ENCODE results near the gene GNPAT. TPM values are rescaled to one million over a fixed set of nuclear protein-coding genes. Genes with fewer than 3 reads are reported as not detected.

The GNPAT gene
- total RNA-seq, 1 experiment from 2014 or later, result 42.8 TPM

DNA sequence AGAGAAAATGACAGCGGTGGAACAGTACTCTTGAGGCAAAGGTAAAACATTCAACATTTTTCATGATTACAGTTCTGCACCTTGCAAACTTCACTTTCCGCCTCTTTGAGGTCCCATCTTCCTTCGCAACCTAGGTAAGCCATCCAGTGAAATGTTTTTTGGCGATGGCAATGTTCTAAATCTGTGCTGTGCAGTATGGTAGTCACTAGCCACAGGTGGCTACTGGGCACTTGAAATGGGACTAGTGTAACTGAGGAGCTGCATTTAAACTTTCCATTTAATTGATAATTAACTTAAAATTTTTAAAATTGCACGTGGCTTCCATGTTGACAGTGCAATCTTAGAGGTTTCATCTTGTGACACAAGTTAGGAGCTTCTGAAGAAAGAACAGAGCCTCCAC, 83.6 kb downstream of the GNPAT start:
- ChIA-PET POLR2A (interaction anchor here (2.1 kb wide), 1 partner anchor 13 kb away, joined by 5 read pairs; the partner anchor contains the start of genes EXOC8 and SPRTN), RAD21 (ENCODE audit: low non-redundant PET in 1 of 2, low total read pairs in 2 of 2, uncharacterized antibody in 2 of 2, unreplicated experiment in 2 of 2) (no interaction called here), CTCF (interaction anchor here (1.1 kb wide), 1 partner anchor 13 kb away, joined by 3 read pairs; the partner anchor contains the start of genes EXOC8 and SPRTN)
- no peaks in the 10 kb centered on the region for H4K20me1 ChIP-seq (ENCODE audit: insufficient read depth)
- no peaks in the 10 kb centered on the region for H3K79me2 ChIP-seq (ENCODE audit: insufficient read depth, low read length)
- no peak overlapping the region for H3K9ac ChIP-seq (ENCODE audit: low read length)
- ATAC-seq, result no peak
- H3K9me2 ChIP-seq (ENCODE audit: insufficient read depth), result no peaks in the 10 kb centered on the region
- BruUV-seq (replicated peaks), result no TSS peak
- no peaks in the 10 kb centered on the region for H3K27me3 ChIP-seq (ENCODE audit: insufficient read depth, low read length)
- intact Hi-C loops (cut with micrococcal nuclease), result no loop called here
- no peaks in the 10 kb centered on the region for H3K9me3 ChIP-seq (ENCODE audit: control insufficient read depth in 1 of 2, insufficient read depth in 1 of 2, low read depth in 1 of 2, low read length in 2 of 2)
- no peak for DNase-seq (ENCODE audit: low read depth, low spot score)
- no peak overlapping the region for H2AFZ ChIP-seq (ENCODE audit: low read depth, low read length, poor library complexity, severe bottlenecking)
- no peak overlapping the region for H3K27ac ChIP-seq (ENCODE audit: low read depth, low read length)
- no peaks in the 10 kb centered on the region for H3K4me1 ChIP-seq (ENCODE audit: control insufficient read depth in 1 of 2, insufficient read depth in 2 of 2, low read length in 2 of 2)
- no peaks in the 10 kb centered on the region for H3K36me3 ChIP-seq (ENCODE audit: control insufficient read depth in 1 of 2, insufficient read depth in 2 of 2, low read length in 2 of 2)
- no peak for TF ChIP-seq RAD21 (IDR thresholded peaks at IDR 0.05; ENCODE audit: low read depth)
- no peak for TF ChIP-seq EZH2phosphoT487 (IDR thresholded peaks at IDR 0.05; ENCODE audit: borderline replicate concordance)
- no peak for TF ChIP-seq SP1 (IDR thresholded peaks at IDR 0.05; ENCODE audit: low read depth)
- TF ChIP-seq, protein P1, sequence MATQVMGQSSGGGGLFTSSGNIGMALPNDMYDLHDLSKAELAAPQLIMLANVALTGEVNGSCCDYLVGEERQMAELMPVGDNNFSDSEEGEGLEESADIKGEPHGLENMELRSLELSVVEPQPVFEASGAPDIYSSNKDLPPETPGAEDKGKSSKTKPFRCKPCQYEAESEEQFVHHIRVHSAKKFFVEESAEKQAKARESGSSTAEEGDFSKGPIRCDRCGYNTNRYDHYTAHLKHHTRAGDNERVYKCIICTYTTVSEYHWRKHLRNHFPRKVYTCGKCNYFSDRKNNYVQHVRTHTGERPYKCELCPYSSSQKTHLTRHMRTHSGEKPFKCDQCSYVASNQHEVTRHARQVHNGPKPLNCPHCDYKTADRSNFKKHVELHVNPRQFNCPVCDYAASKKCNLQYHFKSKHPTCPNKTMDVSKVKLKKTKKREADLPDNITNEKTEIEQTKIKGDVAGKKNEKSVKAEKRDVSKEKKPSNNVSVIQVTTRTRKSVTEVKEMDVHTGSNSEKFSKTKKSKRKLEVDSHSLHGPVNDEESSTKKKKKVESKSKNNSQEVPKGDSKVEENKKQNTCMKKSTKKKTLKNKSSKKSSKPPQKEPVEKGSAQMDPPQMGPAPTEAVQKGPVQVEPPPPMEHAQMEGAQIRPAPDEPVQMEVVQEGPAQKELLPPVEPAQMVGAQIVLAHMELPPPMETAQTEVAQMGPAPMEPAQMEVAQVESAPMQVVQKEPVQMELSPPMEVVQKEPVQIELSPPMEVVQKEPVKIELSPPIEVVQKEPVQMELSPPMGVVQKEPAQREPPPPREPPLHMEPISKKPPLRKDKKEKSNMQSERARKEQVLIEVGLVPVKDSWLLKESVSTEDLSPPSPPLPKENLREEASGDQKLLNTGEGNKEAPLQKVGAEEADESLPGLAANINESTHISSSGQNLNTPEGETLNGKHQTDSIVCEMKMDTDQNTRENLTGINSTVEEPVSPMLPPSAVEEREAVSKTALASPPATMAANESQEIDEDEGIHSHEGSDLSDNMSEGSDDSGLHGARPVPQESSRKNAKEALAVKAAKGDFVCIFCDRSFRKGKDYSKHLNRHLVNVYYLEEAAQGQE (IDR thresholded peaks at IDR 0.05; ENCODE audit: low read depth), result no peak
- TF ChIP-seq SIN3A (IDR thresholded peaks at IDR 0.05; ENCODE audit: low read depth), result no peak
- TF ChIP-seq, protein P2, sequence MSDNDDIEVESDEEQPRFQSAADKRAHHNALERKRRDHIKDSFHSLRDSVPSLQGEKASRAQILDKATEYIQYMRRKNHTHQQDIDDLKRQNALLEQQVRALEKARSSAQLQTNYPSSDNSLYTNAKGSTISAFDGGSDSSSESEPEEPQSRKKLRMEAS (IDR thresholded peaks at IDR 0.05), result no peak
- H3K4me2 ChIP-seq (ENCODE audit: low read length), result no peak overlapping the region
- no peak overlapping the region for H3K4me3 ChIP-seq (replicated peaks in 1 of 2; ENCODE audit: low read depth in 1 of 2, low read length in 2 of 2)

DNA sequence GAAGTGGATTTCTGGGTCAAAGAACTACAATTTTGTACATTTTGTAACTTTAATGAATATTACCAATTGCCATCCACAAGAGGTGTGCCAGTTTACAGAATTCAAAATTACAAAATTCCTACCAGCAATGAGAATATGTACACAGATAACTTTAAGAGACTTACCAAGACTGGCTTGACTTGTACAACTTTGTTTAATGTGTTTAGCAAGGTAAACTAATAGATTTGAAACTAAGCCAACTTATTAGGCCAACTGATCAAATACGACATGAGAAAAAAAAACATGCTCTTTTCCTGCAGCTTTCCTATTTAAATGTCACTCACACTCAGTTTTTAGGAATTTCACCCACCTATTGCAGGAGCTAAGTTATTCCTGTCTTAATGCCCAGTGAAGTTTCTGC, 85.2 kb downstream of the GNPAT start:
- ATAC-seq, result no peak
- Histone ChIP-seq H3K4me2 (ENCODE audit: low read length) (no peak overlapping the region), H4K20me1 (ENCODE audit: insufficient read depth) (no peaks in the 10 kb centered on the region), H3K9ac (ENCODE audit: low read length) (no peak overlapping the region), H3K27me3 (ENCODE audit: insufficient read depth, low read length) (no peaks in the 10 kb centered on the region), H2AFZ (ENCODE audit: low read depth, low read length, poor library complexity, severe bottlenecking) (no peak overlapping the region), H3K4me3 (replicated peaks in 1 of 2; ENCODE audit: low read depth in 1 of 2, low read length in 2 of 2) (no peak overlapping the region), H3K9me3 (ENCODE audit: control insufficient read depth in 1 of 2, insufficient read depth in 1 of 2, low read depth in 1 of 2, low read length in 2 of 2) (no peaks in the 10 kb centered on the region), H3K79me2 (ENCODE audit: insufficient read depth, low read length) (no peaks in the 10 kb centered on the region), H3K4me1 (ENCODE audit: control insufficient read depth in 1 of 2, insufficient read depth in 2 of 2, low read length in 2 of 2) (no peaks in the 10 kb centered on the region), H3K9me2 (ENCODE audit: insufficient read depth) (no peaks in the 10 kb centered on the region), H3K36me3 (ENCODE audit: control insufficient read depth in 1 of 2, insufficient read depth in 2 of 2, low read length in 2 of 2) (no peaks in the 10 kb centered on the region), H3K27ac (ENCODE audit: low read depth, low read length) (no peak overlapping the region)
- POLR2A ChIA-PET, result interaction anchor here (2.1 kb wide), 1 partner anchor 12 kb away, joined by 5 read pairs; the partner anchor contains the start of genes EXOC8 and SPRTN
- intact Hi-C loops (cut with micrococcal nuclease), result no loop called here
- RAD21 ChIA-PET (ENCODE audit: low non-redundant PET in 1 of 2, low total read pairs in 2 of 2, uncharacterized antibody in 2 of 2, unreplicated experiment in 2 of 2), result no interaction called here
- no peak for DNase-seq (ENCODE audit: low read depth, low spot score)
- no TSS peak for BruUV-seq (replicated peaks)
- TF ChIP-seq ELF1 (IDR thresholded peaks at IDR 0.05; ENCODE audit: borderline replicate concordance, low read depth) (no peak), FOSL1 (IDR thresholded peaks at IDR 0.05; ENCODE audit: low read depth) (no peak)
- CTCF ChIA-PET, result no interaction called here

Other genes starting within 250 kb of the GNPAT start
- gene FAM89A, start 201.0 kb upstream of the GNPAT start, total RNA-seq (2021; ENCODE audit: unreplicated experiment), result 23.6 TPM
- 0.02 TPM for gene TRIM67, start 79.2 kb upstream of the GNPAT start, total RNA-seq (2021; ENCODE audit: unreplicated experiment)
- 12.7 TPM for gene EXOC8, start 96.6 kb downstream of the GNPAT start, total RNA-seq (2021; ENCODE audit: unreplicated experiment)
- gene SPRTN, start 97.1 kb downstream of the GNPAT start, total RNA-seq (2021; ENCODE audit: unreplicated experiment), result 14.9 TPM
- gene EGLN1, start 181.1 kb downstream of the GNPAT start, total RNA-seq (2021; ENCODE audit: unreplicated experiment), result 27.1 TPM